IPS DF 6.9 (cell line): ENCODE data around the gene TRERF1.

Source experiments
- DNase-seq: peaks from one replicate; pipeline ENCODE4 v3.0.0-alpha.2; 2013; ENCODE audit warnings: low read depth, low spot score
- H3K27ac ChIP-seq: one replicate; pipeline ENCODE4 v1.5.1; 2013; ENCODE audit warnings: low read length, control low read depth
- H3K27me3 ChIP-seq: 2 replicates; pipeline ENCODE4 v1.6.1; 2013; ENCODE audit warnings: mild to moderate bottlenecking, low read length; ENCODE audit not compliant: control insufficient read depth, insufficient read depth
- H3K36me3 ChIP-seq: 2 replicates; pipeline ENCODE4 v1.6.1; 2013; ENCODE audit warnings: low read length; ENCODE audit not compliant: control insufficient read depth, insufficient read depth
- H3K4me1 ChIP-seq: 2 replicates; pipeline ENCODE4 v1.6.1; 2013; ENCODE audit warnings: low read length; ENCODE audit not compliant: control insufficient read depth, insufficient read depth
- H3K4me3 ChIP-seq: 2 replicates; pipeline ENCODE4 v1.5.1; 2013; ENCODE audit warnings: mild to moderate bottlenecking, low read length
- H3K9me3 ChIP-seq: 2 replicates; pipeline ENCODE4 v1.6.1; 2013; ENCODE audit warnings: low read length, inconsistent platforms; ENCODE audit not compliant: control insufficient read depth, insufficient read depth
- WGBS: extraction: QIAGEN DNeasy Blood & Tissue Kit; methylation state at CpG from one replicate; pipeline ENCODE4 v1.1.7; 2013; ENCODE audit warnings: mixed read lengths, missing lambda C conversion rate; ENCODE audit not compliant: insufficient read length, insufficient coverage; 5-methylcytosine and 5-hydroxymethylcytosine counted together

Gene TRERF1

DNA sequence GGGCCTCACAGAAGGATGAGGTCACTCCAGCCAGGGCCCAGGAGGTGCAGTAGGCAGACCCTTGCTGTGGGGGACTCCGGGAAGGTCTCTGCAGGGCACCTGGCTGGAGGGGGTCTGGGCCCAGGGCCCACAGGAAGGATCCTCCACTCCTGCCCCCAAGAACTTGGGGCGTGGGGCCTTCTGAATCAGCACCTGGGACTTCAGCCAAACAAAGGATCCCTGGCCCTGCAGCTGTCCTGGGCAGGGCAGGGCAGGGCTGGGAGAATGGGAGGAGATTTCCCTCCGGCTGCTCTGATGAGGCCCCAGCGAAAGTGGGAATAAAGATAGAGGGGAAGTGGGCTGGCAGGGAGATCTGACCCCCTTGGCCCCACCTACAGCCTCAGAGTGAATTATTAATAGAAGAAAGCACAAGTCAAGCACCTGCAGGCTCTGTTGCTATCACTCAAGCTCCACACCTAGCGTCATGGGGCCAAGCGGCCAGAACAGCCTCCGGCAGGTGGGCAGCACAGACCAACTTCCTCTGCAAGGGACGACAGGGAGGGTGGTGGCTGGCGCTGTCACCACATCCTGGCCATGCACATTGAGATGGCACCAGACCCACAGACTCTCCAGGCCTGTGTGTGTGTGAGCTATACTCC is 172.5 kb downstream of the TRERF1 start:
- no peaks in the 10 kb centered on the region for H3K9me3 ChIP-seq
- no peaks in the 10 kb centered on the region for H3K36me3 ChIP-seq
- peaks cover 2% of the 10 kb centered on the region; the same call in 1 of the 2 replicates for H3K4me1 ChIP-seq
- no peak overlapping the region for H3K4me3 ChIP-seq
- DNase-seq: no peak
- H3K27ac ChIP-seq: no peak overlapping the region
- WGBS: no CpG with 5 or more reads among the region's 9 CpGs
- H3K27me3 ChIP-seq: no peaks in the 10 kb centered on the region

DNA sequence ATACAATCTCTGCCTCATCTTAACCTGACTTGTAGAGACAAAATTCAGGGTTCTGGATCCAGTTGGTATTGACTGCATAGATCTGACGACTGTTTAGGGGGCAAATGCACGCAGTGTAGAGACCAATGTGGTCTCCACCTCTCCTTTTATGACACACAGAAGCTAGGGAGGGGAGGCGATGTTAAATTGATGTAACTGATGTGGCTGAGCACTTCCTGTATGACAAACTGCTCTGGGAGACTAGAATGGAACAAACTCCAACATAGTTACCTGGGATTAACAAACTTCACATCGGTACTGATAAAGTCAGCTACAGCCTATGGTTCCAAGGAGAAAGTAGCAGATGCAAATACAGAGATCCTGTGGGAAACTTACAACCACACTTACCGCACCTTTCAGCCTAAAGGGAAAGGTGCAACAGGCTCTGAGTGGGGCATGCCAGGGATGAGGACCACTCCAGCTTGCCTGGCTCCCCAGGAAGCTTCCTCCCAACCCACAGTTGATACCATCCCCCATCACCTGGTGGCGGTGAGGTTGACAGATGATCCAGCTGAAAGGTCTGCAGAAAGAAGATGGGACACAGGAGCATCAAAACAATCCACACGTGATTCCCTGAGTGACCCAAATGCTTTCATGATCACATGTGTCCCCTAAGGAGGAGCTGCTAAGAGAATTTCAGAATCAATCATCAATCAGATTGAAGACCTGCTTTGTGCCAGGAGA is 173.4 kb downstream of the TRERF1 start:
- no peak overlapping the region for H3K27ac ChIP-seq
- WGBS: no CpG with 5 or more reads among the region's 7 CpGs
- no peaks in the 10 kb centered on the region for H3K9me3 ChIP-seq
- peaks cover 2% of the 10 kb centered on the region; the same call in 1 of the 2 replicates for H3K4me1 ChIP-seq
- H3K4me3 ChIP-seq: no peak overlapping the region
- no peaks in the 10 kb centered on the region for H3K27me3 ChIP-seq
- DNase-seq: no peak
- H3K36me3 ChIP-seq: no peaks in the 10 kb centered on the region

DNA sequence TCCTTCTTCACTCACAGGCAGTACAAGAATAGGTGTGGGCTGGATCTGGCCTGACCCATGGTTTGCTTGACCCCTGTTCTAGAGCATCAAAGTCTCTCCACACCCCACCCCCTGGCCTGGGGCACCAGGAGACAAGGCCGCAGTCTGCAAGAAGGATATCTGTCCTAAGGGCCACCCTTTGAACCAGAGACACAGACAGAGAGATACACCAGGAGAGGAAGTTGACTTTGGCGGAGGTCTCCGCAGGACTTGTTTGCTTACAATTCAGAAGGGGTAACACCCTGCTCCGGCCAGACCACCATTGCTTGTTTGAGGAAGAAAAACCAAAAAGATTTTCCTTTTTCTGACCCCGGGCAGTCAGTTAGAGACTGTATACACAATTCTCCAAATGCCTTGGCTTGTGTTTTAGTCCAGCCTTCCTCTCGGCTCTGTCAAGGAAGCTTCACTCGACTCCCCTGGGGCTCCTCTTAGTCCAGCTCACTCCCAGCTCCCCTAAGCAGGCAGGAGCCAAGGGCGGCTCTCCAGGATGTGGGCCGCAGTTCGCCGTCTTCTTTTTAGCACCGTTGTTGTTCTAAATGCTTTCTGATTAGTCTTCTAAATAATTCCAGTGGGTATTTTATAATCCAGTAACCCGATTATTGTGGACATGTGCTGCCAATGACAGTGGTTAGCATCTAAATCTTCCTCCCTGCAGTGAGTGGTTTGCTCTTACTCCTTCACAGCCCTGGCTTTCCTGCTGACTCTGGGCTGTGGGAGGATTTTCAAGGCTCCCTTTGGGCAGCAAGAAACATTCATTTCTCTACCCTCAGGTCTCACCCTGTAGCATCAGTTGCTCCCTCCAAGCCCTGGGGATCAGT is 175.5 kb downstream of the TRERF1 start:
- Histone ChIP-seq H3K4me1 (peaks cover 2% of the 10 kb centered on the region; the same call in 1 of the 2 replicates), H3K9me3 (no peaks in the 10 kb centered on the region), H3K36me3 (no peaks in the 10 kb centered on the region), H3K27ac (no peak overlapping the region), H3K27me3 (no peaks in the 10 kb centered on the region), H3K4me3 (no peak overlapping the region)
- DNase-seq: no peak
- WGBS: no CpG with 5 or more reads among the region's 13 CpGs

DNA sequence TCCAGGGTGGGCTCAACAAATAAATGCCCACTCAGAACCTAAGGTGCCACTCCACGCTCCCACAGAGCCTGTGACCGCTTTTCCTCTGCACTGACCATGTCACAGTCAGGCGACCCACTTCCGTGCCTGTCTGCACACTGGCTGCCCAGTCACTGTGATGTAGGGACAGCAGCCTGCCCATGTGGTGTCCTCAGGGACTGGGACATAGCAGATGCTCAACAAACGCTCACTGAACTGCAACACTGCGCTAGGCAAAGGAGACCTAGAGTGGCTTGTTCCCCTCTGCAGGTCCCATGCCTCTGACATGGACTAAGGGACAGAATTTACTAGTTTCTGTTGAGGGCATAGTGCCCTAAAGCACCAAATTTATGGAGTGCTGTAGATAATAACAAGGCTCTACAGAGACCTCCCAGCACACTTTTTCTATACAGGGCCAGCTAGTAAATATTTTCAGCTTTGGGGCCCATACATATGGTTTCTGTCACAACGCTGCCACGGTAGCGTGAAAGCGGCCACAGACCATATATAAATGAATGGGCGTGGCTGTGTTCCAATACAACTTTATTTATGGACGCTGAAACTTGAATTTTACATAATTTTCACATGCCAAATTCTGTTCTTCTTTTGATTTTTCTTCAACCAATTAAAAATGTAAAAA is 176.2 kb downstream of the TRERF1 start:
- Histone ChIP-seq H3K4me1 (peaks cover 2% of the 10 kb centered on the region; the same call in 1 of the 2 replicates), H3K9me3 (no peaks in the 10 kb centered on the region), H3K36me3 (no peaks in the 10 kb centered on the region), H3K4me3 (no peak overlapping the region), H3K27ac (no peak overlapping the region), H3K27me3 (no peaks in the 10 kb centered on the region)
- no CpG with 5 or more reads among the region's 12 CpGs for WGBS
- no peak for DNase-seq

DNA sequence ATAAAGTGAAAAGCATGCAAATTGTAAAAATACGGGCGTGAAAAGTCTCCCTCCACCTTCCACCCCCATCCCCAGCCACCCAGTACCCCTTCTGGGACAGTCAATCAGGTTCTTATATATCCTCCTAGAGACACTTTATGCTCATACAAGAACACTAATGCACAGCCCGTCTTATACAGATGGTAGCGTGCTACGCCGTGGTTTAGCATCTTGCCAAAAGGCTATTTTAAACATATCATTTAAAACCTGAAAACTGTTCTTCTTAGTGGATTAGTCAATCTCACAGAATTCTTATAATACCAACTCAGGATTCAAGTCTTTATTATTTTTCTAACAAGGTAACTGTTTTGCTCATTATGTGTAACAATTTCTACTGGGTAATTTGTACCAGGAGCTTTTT is 176.8 kb downstream of the TRERF1 start:
- WGBS: no CpG with 5 or more reads among the region's 6 CpGs
- H3K27ac ChIP-seq: no peak overlapping the region
- no peaks in the 10 kb centered on the region for H3K36me3 ChIP-seq
- H3K4me1 ChIP-seq: no peaks in the 10 kb centered on the region
- no peaks in the 10 kb centered on the region for H3K27me3 ChIP-seq
- no peak for DNase-seq
- H3K4me3 ChIP-seq: no peak overlapping the region
- no peaks in the 10 kb centered on the region for H3K9me3 ChIP-seq

DNA sequence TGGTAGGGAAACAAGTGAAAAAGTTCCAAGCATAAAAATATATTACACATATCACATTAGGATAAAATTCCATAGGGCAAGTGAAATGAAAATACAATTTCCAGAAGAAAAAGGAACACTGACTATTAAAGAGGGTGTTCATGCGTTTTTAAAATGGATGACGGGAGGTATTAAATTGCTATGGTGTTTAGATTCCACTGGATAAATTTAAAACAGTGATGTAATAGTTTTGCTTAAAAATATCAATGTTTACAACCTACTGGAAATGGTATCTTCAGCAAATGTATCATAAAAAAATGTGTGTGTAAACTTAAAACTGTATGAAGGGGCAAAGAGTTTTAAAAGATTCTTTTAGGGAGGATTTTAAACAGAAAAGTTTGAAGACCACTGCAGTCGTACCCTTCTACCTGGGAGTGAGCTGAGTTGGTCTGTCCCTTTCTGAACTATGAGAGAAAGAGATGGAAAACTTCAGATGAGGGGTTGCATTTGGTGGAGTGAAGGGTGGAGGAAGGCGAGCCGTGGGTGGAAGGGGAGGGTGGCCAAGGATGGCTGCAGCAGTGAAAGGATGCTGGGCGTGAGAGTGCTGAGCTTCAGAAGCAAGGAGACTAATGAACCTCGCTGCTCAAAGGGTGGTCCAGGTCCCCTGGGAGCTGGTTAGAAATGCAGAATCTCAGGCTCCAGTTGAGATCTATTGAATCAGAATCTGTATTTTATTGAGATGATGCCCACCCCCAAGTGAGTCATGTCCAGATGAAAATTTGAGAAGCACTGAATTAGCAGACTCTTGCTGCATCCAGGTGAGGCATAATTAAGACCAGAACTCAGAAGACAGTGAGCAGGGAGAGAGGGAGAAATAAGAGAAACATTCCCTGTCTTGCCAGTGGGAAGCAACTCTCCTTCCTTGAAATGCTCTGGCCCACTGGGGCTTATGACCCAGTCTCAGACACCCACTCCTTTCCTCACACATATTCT is 179.6 kb downstream of the TRERF1 start:
- peaks cover 9% of the 10 kb centered on the region; the same call in 1 of the 2 replicates for H3K36me3 ChIP-seq
- H3K4me3 ChIP-seq: no peak overlapping the region
- H3K4me1 ChIP-seq: no peaks in the 10 kb centered on the region
- no peaks in the 10 kb centered on the region for H3K27me3 ChIP-seq
- DNase-seq: no peak
- no CpG with 5 or more reads among the region's 7 CpGs for WGBS
- H3K27ac ChIP-seq: no peak overlapping the region
- H3K9me3 ChIP-seq: no peaks in the 10 kb centered on the region

DNA sequence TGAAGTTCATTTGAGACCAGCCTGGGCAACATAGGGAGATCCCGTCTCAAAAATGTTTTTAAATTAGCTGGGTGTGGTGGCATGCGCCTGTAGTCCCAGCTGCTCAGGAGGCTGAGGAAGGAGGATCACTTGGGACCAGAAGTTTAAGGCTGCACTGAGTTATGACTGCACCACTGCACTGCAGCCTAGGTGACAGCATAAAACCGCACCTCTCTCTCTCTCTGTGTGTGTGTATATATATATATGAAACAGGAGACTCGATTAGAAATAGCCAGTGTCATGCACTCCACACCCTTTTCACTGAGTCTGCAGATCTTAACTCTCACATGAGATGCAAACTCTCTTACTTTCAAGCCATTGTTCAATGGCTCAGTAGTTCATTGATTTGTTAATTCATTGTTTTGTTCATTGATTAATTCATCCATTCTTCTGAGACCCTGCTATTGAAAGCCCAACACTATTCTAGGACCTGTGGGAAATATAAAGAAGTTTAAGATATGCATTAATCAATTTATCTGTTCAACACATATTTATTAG is 181.7 kb downstream of the TRERF1 start:
- WGBS: no CpG with 5 or more reads among the region's 4 CpGs
- no peak for DNase-seq
- H3K36me3 ChIP-seq: peaks cover 9% of the 10 kb centered on the region; the same call in 1 of the 2 replicates
- no peak overlapping the region for H3K4me3 ChIP-seq
- no peaks in the 10 kb centered on the region for H3K9me3 ChIP-seq
- no peak overlapping the region for H3K27ac ChIP-seq
- H3K27me3 ChIP-seq: no peaks in the 10 kb centered on the region
- H3K4me1 ChIP-seq: no peaks in the 10 kb centered on the region

DNA sequence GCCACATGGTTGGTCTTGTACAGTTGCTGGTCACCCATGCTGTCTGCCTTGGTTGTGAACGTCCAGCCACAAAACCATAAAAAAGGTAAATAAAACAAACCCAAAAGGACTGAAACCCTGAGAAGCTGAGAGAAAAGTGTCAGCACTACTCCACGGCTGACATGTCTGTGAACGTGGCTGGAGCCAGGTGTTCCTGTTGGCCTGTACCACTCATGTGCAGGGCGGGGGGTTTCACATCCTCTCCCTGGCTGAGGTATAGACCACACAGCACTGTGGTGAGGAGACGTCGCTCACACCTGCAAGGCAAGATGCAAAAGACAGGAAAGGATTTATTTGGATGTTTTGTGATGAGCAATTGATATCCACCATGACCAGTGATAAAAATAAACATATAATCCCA is 182.2 kb downstream of the TRERF1 start:
- Histone ChIP-seq H3K36me3 (peaks cover 9% of the 10 kb centered on the region; the same call in 1 of the 2 replicates), H3K27me3 (no peaks in the 10 kb centered on the region), H3K27ac (no peak overlapping the region), H3K4me3 (no peak overlapping the region), H3K9me3 (no peaks in the 10 kb centered on the region), H3K4me1 (no peaks in the 10 kb centered on the region)
- no peak for DNase-seq
- no CpG with 5 or more reads among the region's 6 CpGs for WGBS

DNA sequence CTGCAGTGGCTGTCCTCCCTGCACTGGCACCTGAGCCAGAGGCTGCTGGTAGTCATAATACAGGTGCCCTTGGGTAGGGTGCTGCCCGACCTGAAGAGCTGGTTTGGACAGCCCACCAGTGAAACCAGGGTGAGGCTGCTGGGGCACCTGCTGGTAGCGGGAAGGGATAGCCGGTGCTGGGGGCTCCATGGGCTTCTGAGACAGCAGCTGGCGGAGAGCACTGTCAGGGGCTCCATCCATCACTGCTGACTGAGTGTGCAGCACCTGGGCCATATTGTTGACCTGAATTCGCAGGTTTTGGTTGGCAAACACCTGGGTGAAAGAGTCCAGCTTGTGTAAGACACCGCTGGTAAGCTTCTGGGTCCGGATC is 182.9 kb downstream of the TRERF1 start:
- Histone ChIP-seq H3K4me3 (no peak overlapping the region), H3K27me3 (no peaks in the 10 kb centered on the region), H3K36me3 (peaks cover 9% of the 10 kb centered on the region; the same call in 1 of the 2 replicates), H3K9me3 (no peaks in the 10 kb centered on the region), H3K27ac (no peak overlapping the region), H3K4me1 (no peaks in the 10 kb centered on the region)
- WGBS: no CpG with 5 or more reads among the region's 7 CpGs
- no peak for DNase-seq
